Measurements from ENCODE around the gene ZBTB45. TPM values are rescaled to one million over a fixed set of nuclear protein-coding genes. Genes with fewer than 3 reads are reported as not detected.
A peak's percentile ranks its signal among the peaks of the same experiment; 100 is the strongest.

ZBTB45 gene
- total and polyA plus RNA-seq, 9 of the 15 experiments (the other 6 are each of a cell fraction or from before 2014, with no cell fraction given) = 0.08 to 16.1 (median 1.8) TPM

- TF ChIP-seq ZNF318 (IDR thresholded peaks at IDR 0.05; ENCODE audit: borderline replicate concordance in 1 of 2, low read depth in 1 of 2) = no peak
- no peak for TF ChIP-seq NR3C1 (CRISPR knock-in tag; IDR thresholded peaks at IDR 0.05)
- no peak; the same call in 1 of the 2 replicates for TF ChIP-seq RNF2 (IDR thresholded peaks at IDR 0.05)
- no peak for TF ChIP-seq KLF1 (tag; IDR thresholded peaks at IDR 0.05)
- TF ChIP-seq ZNF311 (CRISPR knock-in tag; IDR thresholded peaks at IDR 0.05) = no peak
- no peak for TF ChIP-seq NFRKB (IDR thresholded peaks at IDR 0.05; ENCODE audit: low read depth)
- TF ChIP-seq MXD1 (CRISPR knock-in tag; IDR thresholded peaks at IDR 0.05; ENCODE audit: borderline replicate concordance, poor library complexity, severe bottlenecking) = no peak
- TF ChIP-seq NKRF (IDR thresholded peaks at IDR 0.05; ENCODE audit: borderline replicate concordance) = no peak
- TF ChIP-seq ARID3B (CRISPR knock-in tag; IDR thresholded peaks at IDR 0.05; ENCODE audit: borderline replicate concordance) = no peak
- TF ChIP-seq L3MBTL2 (IDR thresholded peaks at IDR 0.05) = no peak; the same call in 1 of the 2 replicates
- TF ChIP-seq CTBP1 (IDR thresholded peaks at IDR 0.05; ENCODE audit: borderline replicate concordance) = peak; percentile 65; the same call in 1 of the 2 replicates
- TF ChIP-seq TBL1XR1 (IDR thresholded peaks at IDR 0.05; ENCODE audit: low read length in 2 of 2) = 0 out of 4 replicates have a peak, but pooled peaks of 1 of the 2 experiments have one; percentile 49
- TF ChIP-seq MTA3 (IDR thresholded peaks at IDR 0.05; ENCODE audit: borderline replicate concordance) = no peak
- no peak for TF ChIP-seq ZZZ3 (IDR thresholded peaks at IDR 0.05)
- no peak for TF ChIP-seq ZNF561 (CRISPR knock-in tag; conservative IDR thresholded peaks at IDR 0.05)
- TF ChIP-seq NR1H2 (CRISPR knock-in tag; IDR thresholded peaks at IDR 0.05) = no peak
- TF ChIP-seq KLF16 (IDR thresholded peaks at IDR 0.05) = no peak
Observed at GRCh38 chr19:58558623-58559274, 39.1 kb upstream of the ZBTB45 start (continued).

Measured in K562 (cell line).